HG02759 (cell line): ENCODE results near the gene ASCC3.
"Not testable (repeated sequence)": the region's sequence is repeated elsewhere in the genome, so short reads cannot be mapped to it uniquely, and the experiment has no call there.

ENCODE experiments used
- ATAC-seq: cut with Tn5 transposase; IDR thresholded peaks from one replicate; pipeline ENCODE4 v1.9.1; 2021; ENCODE audit warnings: mild to moderate bottlenecking, moderate library complexity; ENCODE audit not compliant: unreplicated experiment

Gene ASCC3

DNA sequence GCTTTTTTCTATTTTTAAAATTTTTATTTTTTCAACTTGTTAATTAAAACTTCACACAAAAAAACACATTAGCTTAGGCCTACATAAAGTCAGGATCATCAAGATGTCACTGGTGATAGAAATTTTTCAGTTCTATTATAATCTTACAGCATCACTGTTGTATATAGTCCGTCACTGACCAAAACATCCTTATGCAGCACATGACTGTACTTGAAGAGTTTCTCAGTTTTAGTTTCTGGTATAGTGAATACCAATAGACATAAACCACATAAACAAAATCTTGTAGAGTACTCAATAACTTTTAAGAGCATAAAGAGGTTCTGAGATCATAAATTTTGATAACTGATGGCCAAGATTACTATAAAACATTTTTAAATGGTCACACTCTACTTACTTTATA is 71.8 kb downstream of the ASCC3 start:
- ATAC-seq: no peak

GRCh38 chr6:100808638-100809275 is 72.4 kb downstream of the ASCC3 start:
- ATAC-seq: no peak

- ATAC-seq: no peak
Observed at GRCh38 chr6:100806296-100806695, 74.8 kb downstream of the ASCC3 start.

DNA sequence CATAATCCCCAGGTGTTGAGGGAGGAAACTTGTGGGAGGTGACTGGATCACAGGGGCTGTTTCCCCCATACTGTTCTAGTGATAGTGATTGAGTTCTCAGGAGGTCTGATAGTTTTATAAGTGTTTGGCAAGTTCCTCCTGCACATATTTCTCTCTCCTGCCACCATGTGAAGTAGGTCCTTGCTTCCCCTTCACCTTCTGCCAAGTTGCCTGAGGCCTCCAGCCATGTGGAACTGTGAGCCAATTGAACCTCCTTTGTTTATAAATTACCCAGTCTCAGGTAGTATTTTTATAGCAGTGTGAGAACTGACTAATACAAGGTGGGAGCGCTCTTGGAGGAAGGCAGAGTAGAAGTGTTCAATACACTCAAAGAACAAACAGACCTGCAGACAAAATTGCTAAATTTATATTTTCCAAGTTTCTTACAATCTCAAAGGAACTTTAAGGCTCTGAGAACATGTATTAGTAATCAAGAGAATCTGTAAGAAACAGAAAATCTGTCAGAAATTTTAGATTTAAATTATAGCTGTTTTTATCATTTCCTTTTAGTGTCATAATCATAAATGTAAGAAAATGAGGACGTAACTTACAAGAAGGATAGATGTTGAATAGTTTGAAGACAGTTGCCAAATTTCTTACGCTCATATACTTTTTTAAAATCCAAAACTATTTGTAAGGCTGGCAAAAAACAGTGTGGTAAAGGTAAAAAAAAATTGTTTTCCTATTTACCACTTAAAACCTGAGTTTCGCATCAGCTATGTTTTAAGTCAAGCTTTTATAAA is 77.7 kb downstream of the ASCC3 start:
- ATAC-seq: no peak

GRCh38 chr6:100801036-100801435 is 80.1 kb downstream of the ASCC3 start:
- no peak for ATAC-seq

- peak; percentile 95 for ATAC-seq
Observed at GRCh38 chr6:100796049-100796823, 84.9 kb downstream of the ASCC3 start.

DNA sequence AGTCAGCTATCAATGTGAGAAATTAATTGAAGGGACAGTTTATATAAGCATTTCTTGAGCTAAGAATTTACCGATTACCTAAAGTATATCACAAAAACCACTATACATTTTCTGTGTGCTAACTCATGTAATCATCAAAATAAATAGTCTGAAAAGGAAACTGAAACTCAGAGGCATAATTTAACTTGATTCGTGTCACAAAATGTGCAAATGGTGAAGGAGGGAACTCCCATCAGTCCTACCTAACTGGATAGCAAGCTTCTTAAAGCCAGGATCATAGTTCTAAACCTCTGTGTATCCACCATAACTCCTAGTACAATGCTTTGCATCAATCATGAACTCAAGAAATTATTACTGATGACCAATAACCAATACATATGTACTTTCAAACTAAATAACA is 91.0 kb downstream of the ASCC3 start:
- ATAC-seq: no peak

DNA sequence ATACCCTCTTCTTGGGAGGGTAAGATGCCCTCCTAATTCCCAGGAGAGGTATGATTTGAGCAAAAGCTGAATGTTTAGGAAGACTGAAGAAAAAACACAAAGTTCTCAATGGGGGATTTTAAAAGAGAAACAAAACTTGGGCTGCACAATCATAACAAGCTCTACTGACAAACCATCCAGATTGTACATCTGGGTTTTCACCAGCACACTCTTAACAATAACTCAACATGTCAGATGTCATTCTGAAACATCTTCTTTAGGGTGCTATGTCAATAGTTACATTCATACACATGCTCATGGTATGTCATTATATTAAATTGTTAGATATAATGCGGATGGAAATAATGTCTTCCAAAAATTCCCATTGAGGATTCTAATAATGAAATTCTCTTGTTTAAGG is 95.1 kb downstream of the ASCC3 start:
- no peak for ATAC-seq

DNA sequence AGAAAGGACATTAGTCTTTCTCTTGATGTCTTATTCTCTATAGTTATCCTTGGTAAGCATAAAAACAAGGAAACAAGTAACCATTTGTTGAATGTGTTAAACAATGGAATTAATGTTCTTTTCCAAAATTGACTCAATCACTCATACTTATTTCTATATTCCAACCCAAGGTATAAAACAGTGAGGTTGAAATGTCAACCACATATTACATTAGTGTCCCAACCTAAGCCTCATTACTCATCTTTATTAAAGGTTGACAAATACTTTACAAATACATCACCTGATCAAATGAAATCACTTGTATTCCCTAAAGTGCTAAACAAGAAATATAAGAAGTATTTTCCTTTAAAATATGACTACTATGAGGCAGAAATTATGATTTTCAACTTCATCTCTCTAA is 100.5 kb downstream of the ASCC3 start:
- ATAC-seq: no peak

GRCh38 chr6:100775667-100776066 is 105.5 kb downstream of the ASCC3 start:
- ATAC-seq: no peak

DNA sequence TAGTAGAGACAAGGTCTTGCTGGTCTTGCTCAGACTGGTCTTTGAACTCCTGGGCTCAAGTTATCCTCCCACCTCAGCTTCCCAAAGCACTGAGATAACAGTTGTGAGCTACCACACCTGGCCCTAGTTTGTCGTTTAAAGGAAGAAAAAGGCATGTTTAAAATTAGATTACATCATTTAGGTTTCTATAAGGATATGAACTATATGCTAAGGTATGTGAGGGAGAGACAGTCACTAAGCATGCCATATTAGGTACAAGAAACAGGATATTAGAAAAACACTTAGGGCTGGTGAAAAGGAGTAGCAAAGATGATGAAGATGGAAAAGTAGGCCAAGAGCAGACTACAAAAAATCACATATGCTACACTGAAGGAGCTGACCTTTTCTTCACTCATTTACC is 106.4 kb downstream of the ASCC3 start:
- ATAC-seq: no peak

- no peak for ATAC-seq
Observed at GRCh38 chr6:100768816-100769351, 112.2 kb downstream of the ASCC3 start.

DNA sequence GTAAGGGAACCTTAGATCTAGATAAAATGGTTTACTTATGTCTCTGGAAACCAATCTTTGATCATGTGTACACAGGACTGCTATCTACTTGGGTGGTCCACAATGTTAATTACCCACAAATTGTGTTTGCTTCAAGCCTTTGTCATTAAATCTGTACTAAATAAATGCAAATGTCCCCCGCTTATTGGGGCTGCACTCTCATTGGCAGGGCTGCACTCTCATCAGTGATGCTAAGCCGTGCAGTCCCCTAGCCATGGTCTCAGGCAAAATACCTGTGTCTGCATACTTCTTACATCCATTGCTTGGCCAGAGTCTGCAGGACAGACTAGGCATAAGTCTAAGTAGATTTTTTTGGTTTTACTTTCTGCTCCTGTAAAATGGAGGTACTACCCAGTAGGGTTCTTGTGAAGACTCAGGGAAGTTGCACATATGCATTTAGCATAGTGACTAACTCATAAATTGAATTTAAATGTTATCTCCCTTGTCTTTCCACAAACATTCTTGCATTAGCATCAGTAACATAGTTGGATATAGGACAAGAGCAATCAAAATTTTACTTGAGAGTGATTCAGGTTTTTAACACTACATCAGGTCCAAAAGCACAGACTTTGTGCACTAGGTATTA is 117.4 kb downstream of the ASCC3 start:
- no peak for ATAC-seq

DNA sequence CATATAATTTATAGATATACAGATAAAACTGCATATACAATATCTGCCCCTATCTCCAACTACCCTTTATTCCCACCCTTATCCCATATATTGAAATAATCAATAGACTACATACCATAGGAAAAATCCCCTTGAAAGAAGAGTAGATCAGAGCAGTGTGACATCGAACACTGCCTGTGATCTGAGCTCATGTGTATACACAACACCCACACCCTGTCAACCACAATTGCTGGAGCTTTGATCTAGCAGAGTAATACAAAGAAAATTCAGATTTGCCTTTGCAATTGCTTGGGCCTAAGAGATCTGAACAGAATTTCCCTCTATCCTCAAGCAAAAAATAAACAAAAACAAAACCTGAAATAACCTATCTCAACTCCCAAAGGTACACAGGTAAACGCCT is 119.3 kb downstream of the ASCC3 start:
- ATAC-seq: no peak

DNA sequence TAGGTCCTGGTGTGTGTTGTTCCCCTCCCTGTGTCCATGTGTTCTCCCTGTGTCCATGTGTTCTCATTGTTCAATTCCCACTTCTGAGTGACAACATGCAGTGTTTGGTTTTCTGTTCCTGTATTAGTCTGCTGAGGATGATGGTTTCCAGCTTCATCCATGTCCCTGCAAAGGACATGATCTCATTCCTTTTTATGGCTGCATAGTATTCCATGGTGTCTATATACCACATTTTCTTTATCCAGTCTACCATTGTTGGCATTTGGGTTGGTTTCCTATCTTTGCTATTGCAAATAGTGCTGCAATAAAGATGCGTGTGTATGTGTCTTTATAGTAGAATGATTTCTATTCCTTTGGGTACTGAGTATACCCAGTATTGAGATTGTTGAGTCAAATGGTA is 122.7 kb downstream of the ASCC3 start:
- ATAC-seq: not testable (repeated sequence)

DNA sequence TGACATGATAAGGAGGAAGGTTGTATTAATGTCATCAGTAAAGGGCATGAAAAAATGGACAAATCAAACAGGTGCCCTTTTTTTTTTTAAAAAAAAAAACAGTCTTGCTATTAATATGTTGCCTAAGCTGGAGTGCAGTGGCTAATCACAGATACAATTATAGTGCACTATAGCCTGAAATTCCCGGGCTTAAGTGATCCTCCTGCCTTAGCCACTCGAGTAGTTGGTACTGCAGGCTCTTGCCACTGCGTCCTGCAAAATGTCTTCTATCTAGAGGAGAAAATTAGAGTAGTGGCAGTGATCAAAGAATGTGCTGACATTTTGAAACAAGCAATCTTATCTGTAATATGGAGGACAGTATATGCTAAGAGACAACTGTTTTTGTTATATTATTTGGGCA is 127.7 kb downstream of the ASCC3 start:
- no peak for ATAC-seq

- no peak for ATAC-seq
Observed at GRCh38 chr6:100751590-100751989, 129.5 kb downstream of the ASCC3 start.

GRCh38 chr6:100745419-100746041 is 135.6 kb downstream of the ASCC3 start:
- no peak for ATAC-seq

DNA sequence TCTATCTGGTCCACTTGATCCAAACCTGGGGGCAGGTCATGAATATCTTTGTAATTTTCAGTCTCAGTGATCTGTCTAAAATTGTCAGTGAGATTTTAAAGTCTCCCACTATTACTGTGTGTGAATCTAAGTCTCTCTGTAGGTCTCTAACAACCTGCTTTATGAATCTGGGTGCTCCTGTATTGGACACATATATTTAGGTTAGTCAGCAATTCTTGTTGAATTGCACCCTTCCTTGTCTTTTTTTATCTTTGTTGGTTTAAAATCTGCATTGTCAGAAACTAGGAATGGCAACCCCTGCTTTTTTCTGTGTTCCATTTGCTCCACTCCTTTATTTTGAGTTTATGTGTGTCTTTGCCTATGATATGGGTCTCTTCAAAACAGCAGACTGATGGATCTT is 140.7 kb downstream of the ASCC3 start:
- ATAC-seq: no peak

DNA sequence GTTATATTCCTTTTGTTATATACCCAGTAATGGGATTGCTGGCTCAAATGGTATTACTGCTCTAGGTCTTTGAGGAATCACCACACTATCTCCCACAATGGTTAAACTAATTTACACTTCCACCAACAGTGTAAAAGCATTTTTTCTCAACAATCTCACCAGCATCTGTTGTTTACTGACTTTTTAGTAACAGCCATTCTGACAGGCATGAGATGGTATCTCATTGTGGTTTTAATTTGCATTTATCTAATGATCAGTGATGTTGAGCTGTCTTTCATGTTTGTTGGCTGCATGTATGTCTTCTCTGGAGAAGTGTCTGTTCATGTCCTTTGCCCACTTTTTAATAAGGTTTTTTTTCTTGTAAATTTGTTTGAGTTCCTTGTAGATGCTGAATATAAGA is 143.4 kb downstream of the ASCC3 start:
- not testable (repeated sequence) for ATAC-seq

DNA sequence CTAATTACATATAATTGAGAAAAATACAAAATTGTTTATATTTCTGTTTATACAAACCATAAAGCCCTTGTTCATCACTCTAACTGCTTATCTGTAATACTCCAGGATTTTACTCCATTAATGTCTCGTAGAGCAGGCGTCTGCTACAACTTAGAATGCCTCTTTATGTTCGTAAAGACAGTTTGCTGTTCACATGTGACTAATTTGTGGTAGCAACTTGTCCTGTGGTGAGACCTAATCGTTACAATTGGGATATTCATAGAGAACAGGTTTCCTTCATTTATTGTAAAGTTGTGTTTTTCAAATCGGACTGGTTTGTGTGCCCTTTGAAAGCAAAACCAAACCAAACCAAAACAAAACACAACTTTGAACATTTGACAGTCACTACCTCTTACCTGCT is 149.7 kb downstream of the ASCC3 start:
- no peak for ATAC-seq
